Thyroid gland (tissue), 4 donors: ENCODE results near the gene PIP. TPM values are rescaled to one million over a fixed set of nuclear protein-coding genes. Genes with fewer than 3 reads are reported as not detected.
A peak's percentile ranks its signal among the peaks of the same experiment; 100 is the strongest.
"Not testable (repeated sequence)": the region's sequence is repeated elsewhere in the genome, so short reads cannot be mapped to it uniquely, and the experiment has no call there.

ENCODE experiments used
- DNase-seq, 2 donors: peaks; one replicate each; pipeline ENCODE4 v3.0.0-alpha.2; 2019
- H3K27ac ChIP-seq, 3 donors: fragments of 200-600 bp; sonication (generic); 1 replicate in 2 of 3; 2 replicates in 1 of 3; pipeline ENCODE4 v1.5.1; 2016 to 2019; ENCODE audit warnings: mild to moderate bottlenecking in 1 of 3, moderate library complexity in 1 of 3
- H3K27me3 ChIP-seq: fragments of 200-600 bp; sonication (generic); one replicate; pipeline ENCODE4 v1.5.1; 2019
- H3K36me3 ChIP-seq, 2 donors: fragments of 200-600 bp; sonication (generic); one replicate each; pipeline ENCODE4 v1.5.1; 2016 to 2019
- H3K4me1 ChIP-seq, 2 donors: fragments of 200-600 bp; sonication (generic); one replicate each; pipeline ENCODE4 v1.5.1; 2017 to 2019
- H3K4me3 ChIP-seq, 3 donors: fragments of 200-600 bp; sonication (generic); replicated peaks in 1 of 3; 1 replicate in 2 of 3; 2 replicates in 1 of 3; pipeline ENCODE4 v1.5.1; 2016; ENCODE audit warnings: mild to moderate bottlenecking in 1 of 3
- H3K9me3 ChIP-seq: fragments of 200-600 bp; sonication (generic); one replicate; pipeline ENCODE4 v1.5.1; 2017
- CTCF ChIP-seq, 6 experiments: fragments of 200-600 bp in 3 of 6; fragments of 450-650 bp in 3 of 6; sonication (generic) in 3 of 6; IDR thresholded peaks; one replicate each; pipeline ENCODE4 v1.5.1; 2016 to 2019; ENCODE audit warnings: antibody characterized with exemption in 6 of 6, mild to moderate bottlenecking in 2 of 6, inconsistent platforms in 1 of 6, moderate library complexity in 1 of 6
- POLR2A ChIP-seq, 2 donors: fragments of 450-650 bp; IDR thresholded peaks; one replicate each; pipeline ENCODE4 v1.6.1; 2017; ENCODE audit warnings: antibody characterized with exemption in 2 of 2, mild to moderate bottlenecking in 2 of 2, moderate library complexity in 1 of 2
- WGBS, 2 donors: methylation state at CpG; one replicate each; pipeline ENCODE4 v1.1.5; 2017; 5-methylcytosine and 5-hydroxymethylcytosine counted together
- intact Hi-C: fragments of 100-400 bp; cut with DNase I; formaldehyde crosslinking; loops from one replicate; pipeline ENCODE4 v1.15.1; 2023
- total RNA-seq, 4 donors: library from RNA; depleted of rRNA; stranded (reverse); fragments of >200 nt; gene quantifications; one replicate each; pipeline ENCODE4 v1.2.3, GENCODE V29; 2016

The PIP gene
- total RNA-seq, 4 donors from 2014 or later, result not detected

- Histone ChIP-seq H3K27me3 (no peaks in the 10 kb centered on the region), H3K4me1 (peaks cover 5 to 9% of the 10 kb centered on the region in 2 donors), H3K9me3 (no peaks in the 10 kb centered on the region), H3K4me3 (no peak overlapping the region), H3K27ac (no peak overlapping the region), H3K36me3 (no peaks in the 10 kb centered on the region)
- no peak for TF ChIP-seq CTCF (IDR thresholded peaks at IDR 0.05)
- TF ChIP-seq POLR2A (IDR thresholded peaks at IDR 0.05), result no peak
- intact Hi-C loops, result no loop called here
- no peak for DNase-seq
These were observed 39.8 kb downstream of the PIP start for GRCh38 chr7:143171697-143172096.

GRCh38 chr7:143172354-143172753 lies 40.5 kb downstream of the PIP start:
- Histone ChIP-seq H3K4me3 (no peak overlapping the region), H3K36me3 (no peaks in the 10 kb centered on the region), H3K27ac (no peak overlapping the region), H3K27me3 (no peaks in the 10 kb centered on the region), H3K4me1 (peaks cover 5 to 9% of the 10 kb centered on the region in 2 donors), H3K9me3 (no peaks in the 10 kb centered on the region)
- WGBS, 2 donors, result 20 to 24% methylated on average over 4 of the region's 4 CpGs
- peak; percentile 84 to 92 for DNase-seq
- TF ChIP-seq POLR2A (IDR thresholded peaks at IDR 0.05), result no peak
- no peak for TF ChIP-seq CTCF (IDR thresholded peaks at IDR 0.05)
- intact Hi-C loops, result no loop called here

GRCh38 chr7:143176128-143176527 lies 44.3 kb downstream of the PIP start:
- no peak overlapping the region for H3K27ac ChIP-seq
- no peak overlapping the region for H3K4me3 ChIP-seq
- TF ChIP-seq POLR2A (IDR thresholded peaks at IDR 0.05) (no peak), CTCF (IDR thresholded peaks at IDR 0.05) (no peak)
- H3K36me3 ChIP-seq, result no peaks in the 10 kb centered on the region
- H3K4me1 ChIP-seq, result peaks cover 5 to 9% of the 10 kb centered on the region in 2 donors
- DNase-seq, result no peak
- WGBS, 2 donors, result 92 to 96% methylated on average over 5 of the region's 5 CpGs
- H3K27me3 ChIP-seq, result no peaks in the 10 kb centered on the region
- no peaks in the 10 kb centered on the region for H3K9me3 ChIP-seq
- intact Hi-C loops, result no loop called here

GRCh38 chr7:143177374-143178119 lies 45.7 kb downstream of the PIP start:
- Histone ChIP-seq H3K27ac (no peak overlapping the region), H3K36me3 (no peaks in the 10 kb centered on the region), H3K27me3 (no peaks in the 10 kb centered on the region), H3K9me3 (no peaks in the 10 kb centered on the region), H3K4me1 (no peaks in the 10 kb centered on the region), H3K4me3 (no peak overlapping the region)
- no peak for DNase-seq
- intact Hi-C loops, result no loop called here
- TF ChIP-seq CTCF (IDR thresholded peaks at IDR 0.05) (no peak), POLR2A (IDR thresholded peaks at IDR 0.05) (no peak)
- 92 to 93% methylated on average over 2 of the region's 2 CpGs for WGBS, 2 donors

- H3K36me3 ChIP-seq, DNase-seq, H3K27ac ChIP-seq, H3K4me3 ChIP-seq, H3K4me1 ChIP-seq, intact Hi-C loops, H3K9me3 ChIP-seq, H3K27me3 ChIP-seq: not testable (repeated sequence)
- 96 to 97% methylated on average over 4 of the region's 4 CpGs for WGBS, 2 donors
These were observed 48.9 kb downstream of the PIP start for GRCh38 chr7:143180771-143181170.
